Ramos (cell line): ENCODE data around the gene GLYATL3.

Experiments
- in situ Hi-C: fragments of 300-500 bp; cut with MboI; formaldehyde crosslinking; loops from one replicate; pipeline ENCODE4 v1.14.3; 2022; ENCODE audit warnings: low sequenced_read_pairs; ENCODE audit not compliant: unreplicated experiment

GLYATL3 gene

GRCh38 chr6:49541210-49541724 is 41.5 kb downstream of the GLYATL3 start:
- in situ Hi-C loops = loop anchor here (25.0 kb wide), 1 partner anchor 296 kb away; no protein-coding TSS in a partner anchor

GRCh38 chr6:49541936-49542335 is 42.2 kb downstream of the GLYATL3 start:
- in situ Hi-C loops = loop anchor here (25.0 kb wide), 1 partner anchor 295 kb away; no protein-coding TSS in a partner anchor

- in situ Hi-C loops = loop anchor here (25.0 kb wide), 1 partner anchor 294 kb away; no protein-coding TSS in a partner anchor
Measured at GRCh38 chr6:49543087-49543858, 43.5 kb downstream of the GLYATL3 start.

- in situ Hi-C loops = loop anchor here (25.0 kb wide), 1 partner anchor 291 kb away; no protein-coding TSS in a partner anchor
Measured at GRCh38 chr6:49546331-49546730, 46.6 kb downstream of the GLYATL3 start.

GRCh38 chr6:49548613-49549304 is 49.0 kb downstream of the GLYATL3 start:
- in situ Hi-C loops = loop anchor here (25.0 kb wide), 1 partner anchor 289 kb away; no protein-coding TSS in a partner anchor

DNA sequence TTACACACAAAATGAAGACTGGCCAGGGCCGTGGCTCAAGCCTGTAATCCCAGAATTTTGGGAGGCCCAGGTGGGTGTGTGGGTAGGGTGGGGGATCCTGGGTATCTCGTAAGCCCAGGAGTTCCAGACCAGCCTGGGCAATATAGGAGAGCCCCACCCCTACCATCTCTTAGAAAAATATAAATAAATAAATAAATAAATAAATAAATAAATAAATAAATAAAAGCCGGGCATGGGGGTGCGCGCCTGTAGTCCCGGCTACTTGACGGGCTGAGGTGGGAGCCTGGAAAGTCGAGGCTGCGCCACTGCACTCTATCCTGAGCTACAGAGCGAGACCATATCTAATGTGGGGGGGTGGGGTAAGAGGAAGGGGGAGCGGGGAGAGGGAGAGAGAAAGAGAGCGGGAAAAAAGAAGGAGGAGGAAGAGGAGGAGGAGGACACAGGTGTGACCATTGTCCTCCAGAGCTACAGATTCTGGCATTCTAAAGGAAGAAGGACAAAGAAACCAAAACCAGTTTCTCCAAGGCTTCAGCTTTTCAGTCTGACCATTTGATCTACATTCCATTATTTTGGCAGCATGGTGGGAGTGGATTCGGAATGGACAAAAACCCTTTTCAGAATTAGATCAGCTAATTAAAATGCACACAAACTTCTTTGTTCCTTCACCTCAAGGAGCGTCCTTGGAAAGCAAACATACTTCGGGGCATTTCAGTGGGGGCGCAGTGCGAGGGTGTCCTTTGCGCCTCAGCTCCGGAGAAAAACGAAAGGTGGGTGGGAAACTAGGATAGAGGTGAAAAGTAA is 50.2 kb downstream of the GLYATL3 start:
- in situ Hi-C loops = loop anchor here (25.0 kb wide), 1 partner anchor 287 kb away; no protein-coding TSS in a partner anchor

- in situ Hi-C loops = no loop called here
Measured at GRCh38 chr6:49550492-49551077, 50.9 kb downstream of the GLYATL3 start, which contains the start of gene C6orf141. Gene C6orf141, plus strand, starts transcription at chr6:49550668. Its CDS starts 125 bp downstream, at chr6:49550793.

DNA sequence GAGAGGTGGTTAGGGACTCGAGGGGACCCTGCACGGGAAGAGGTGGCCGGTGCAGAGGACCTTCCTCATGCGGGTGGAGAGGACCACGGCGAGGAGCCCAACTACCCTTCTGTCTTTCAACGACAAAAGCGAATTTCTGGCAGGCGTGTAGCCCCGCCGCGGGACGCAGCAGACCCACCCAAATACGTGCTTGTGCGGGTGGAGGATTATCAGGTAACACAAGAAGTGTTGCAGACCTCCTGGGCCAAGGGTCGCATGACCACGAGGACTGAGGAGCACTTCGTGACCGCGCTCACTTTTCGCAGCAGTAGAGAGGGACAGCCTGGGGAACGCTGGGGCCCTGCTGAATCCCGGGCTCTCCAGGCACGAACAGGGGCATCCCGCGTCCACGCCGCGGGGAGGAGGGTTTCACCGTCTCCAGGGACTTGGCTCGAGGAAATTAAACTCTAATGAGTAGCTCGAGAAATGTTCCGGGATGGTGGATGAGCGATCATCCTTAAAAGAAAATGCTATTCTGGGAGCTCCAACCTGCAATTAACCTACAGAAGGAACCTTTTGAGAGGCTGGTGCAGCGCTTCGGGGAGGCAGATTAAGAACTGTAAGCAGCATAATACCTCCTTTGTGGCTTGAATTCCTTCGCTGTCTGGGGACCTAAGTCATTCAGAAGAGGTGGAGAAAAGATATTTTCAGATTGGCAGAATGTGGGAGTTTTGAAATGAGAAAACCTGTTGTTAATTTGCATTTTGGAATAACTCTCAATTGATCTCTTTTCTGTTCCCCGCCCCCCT is 51.5 kb downstream of the GLYATL3 start:
- in situ Hi-C loops = no loop called here

- in situ Hi-C loops = no loop called here
Measured at GRCh38 chr6:49551866-49552129, 52.1 kb downstream of the GLYATL3 start.

GRCh38 chr6:49552596-49552995 is 52.9 kb downstream of the GLYATL3 start:
- in situ Hi-C loops = no loop called here

DNA sequence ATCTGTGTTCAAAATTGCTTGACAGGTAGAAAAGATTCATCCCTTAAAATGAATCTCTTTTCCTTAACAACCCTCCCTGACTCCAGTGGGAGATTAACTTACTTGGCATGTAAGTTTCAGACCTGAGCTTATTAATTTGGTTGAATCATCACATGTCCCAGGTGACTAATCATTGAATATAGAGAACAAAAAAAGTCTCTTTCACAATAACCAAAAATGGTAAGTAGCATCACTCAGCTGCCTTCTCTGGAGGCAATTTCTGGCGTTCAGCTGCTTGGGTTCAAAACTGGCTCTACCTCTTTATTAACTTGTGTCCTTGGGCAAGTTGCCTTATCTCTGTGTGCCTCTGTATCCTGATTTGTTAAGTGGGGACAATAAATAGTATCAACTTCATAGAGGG is 53.7 kb downstream of the GLYATL3 start:
- in situ Hi-C loops = no loop called here

GRCh38 chr6:49555951-49556350 is 56.2 kb downstream of the GLYATL3 start:
- in situ Hi-C loops = no loop called here

DNA sequence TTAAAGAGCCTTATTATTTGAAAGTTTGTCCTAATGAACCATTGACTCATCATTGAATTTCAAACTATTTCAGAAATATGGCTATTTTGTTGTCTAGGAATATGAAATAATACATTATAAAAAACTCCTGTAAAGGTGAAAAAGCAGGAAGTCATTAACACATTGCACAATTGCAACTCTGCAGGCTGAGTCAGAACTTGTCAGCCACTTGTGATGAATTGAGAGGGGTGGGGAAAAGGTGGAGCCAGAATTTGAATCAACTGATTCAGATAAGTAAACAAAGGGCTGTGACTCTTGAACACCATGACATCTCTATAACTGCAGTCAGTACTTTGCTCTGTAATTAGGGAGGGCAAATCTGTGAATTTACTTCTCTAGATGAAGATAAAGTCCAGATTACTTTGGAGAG is 56.7 kb downstream of the GLYATL3 start:
- in situ Hi-C loops = no loop called here

- in situ Hi-C loops = no loop called here
Measured at GRCh38 chr6:49557177-49557576, 57.5 kb downstream of the GLYATL3 start.

DNA sequence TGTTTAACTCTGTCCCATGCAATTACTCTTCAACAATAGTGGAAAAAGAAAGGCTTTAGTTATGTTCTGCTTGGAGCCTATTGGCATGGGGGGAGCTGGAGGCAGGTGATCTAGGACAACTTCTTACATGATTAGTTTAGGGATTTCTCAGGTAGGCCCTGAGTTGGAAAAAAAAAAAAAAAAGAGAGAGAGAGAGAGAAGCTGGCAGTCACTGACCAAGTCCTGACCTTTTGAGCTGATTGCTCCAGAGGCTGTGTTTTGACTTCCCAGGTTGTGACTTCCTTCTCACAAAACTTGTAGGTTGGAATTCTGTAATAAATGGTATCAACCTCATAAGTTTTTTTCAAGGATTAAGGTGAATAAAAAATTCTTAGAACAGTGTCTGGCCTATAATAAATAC is 58.5 kb downstream of the GLYATL3 start:
- in situ Hi-C loops = no loop called here

DNA sequence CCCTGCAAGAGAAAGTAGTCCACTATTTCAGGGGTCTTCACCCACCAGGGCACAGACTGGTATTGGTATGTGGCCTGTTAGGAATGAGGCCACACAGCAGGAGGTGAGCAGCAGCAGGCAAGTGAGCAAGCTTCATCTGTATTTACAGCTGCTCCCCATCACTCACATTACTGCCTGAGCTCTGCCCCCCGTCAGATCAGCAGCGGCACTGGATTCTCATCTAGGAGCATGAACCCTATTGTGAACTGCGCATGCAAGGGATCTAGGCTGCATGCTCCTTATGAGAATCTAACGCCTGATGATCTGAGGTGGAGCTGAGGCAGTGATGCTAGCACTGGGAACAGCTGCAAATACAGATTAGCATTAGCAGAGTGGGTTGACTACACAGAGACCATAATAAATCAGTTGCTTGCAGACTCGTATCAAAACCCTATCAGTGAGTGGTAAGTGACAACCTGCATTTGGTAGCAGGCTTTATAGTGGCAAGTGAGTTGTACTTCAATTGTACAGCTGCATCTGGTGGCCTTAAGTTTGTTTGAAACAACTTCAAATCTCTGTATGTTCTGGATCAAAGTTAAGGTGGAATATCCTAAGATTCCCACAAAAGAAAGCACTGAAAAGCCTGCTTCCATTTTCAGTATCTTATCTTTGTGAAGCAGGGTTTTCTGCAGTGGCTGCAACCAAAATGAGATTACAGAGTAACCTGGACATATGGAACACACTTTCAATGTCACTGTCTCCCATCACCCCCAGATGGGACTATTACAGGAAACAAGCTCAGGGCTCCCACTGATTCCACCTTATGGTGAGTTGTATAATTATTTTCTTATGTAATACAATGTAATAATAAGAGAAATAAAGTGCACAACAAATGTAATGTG is 63.5 kb downstream of the GLYATL3 start:
- in situ Hi-C loops = no loop called here

DNA sequence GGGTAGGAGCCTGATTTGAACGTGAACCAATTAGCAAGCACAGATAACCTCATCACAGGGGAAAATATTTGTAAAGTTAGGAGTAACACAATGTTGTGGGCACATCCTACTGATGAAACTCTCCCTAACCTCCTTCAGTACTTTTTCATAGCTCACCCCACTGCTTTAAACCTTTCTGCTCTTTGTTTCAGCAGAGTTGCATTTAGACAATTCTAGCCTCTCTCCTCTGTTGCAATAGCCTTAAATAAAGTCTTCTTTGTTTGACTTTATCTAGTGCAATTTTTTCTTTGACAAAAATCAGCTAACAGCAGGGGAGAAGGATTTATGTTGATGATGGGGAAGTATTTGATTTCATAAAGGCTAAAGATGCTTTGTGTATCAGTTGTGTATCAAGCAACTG is 64.8 kb downstream of the GLYATL3 start:
- in situ Hi-C loops = no loop called here

GRCh38 chr6:49565261-49565660 is 65.5 kb downstream of the GLYATL3 start:
- in situ Hi-C loops = no loop called here
